Prostate gland (tissue), 2 donors: ENCODE data around the gene ERVFRD-1.

Experiments
- CTCF ChIP-seq, 4 experiments: fragments of 200-600 bp in 2 of 4; fragments of 450-650 bp in 2 of 4; sonication (generic) in 2 of 4; IDR thresholded peaks; 1 replicate in 3 of 4; 2 replicates in 1 of 4; pipeline ENCODE4 v1.5.1; 2016 to 2019; ENCODE audit warnings: antibody characterized with exemption in 4 of 4, mild to moderate bottlenecking in 2 of 4, moderate library complexity in 2 of 4
- POLR2A ChIP-seq: fragments of 450-650 bp; IDR thresholded peaks from one replicate; pipeline ENCODE4 v1.6.1; 2016; ENCODE audit warnings: antibody characterized with exemption, mild to moderate bottlenecking
- POLR2AphosphoS5 ChIP-seq: sonication (generic); formaldehyde crosslinking; IDR thresholded peaks from one replicate; pipeline ENCODE4 v1.6.1; 2017; ENCODE audit warnings: antibody characterized with exemption

- no peak for TF ChIP-seq CTCF (IDR thresholded peaks at IDR 0.05)
- no peak for TF ChIP-seq POLR2A
- TF ChIP-seq POLR2AphosphoS5: no peak
Measured at GRCh38 chr6:11128608-11129007, 17.1 kb upstream of the ERVFRD-1 start.
